Endothelial cell of umbilical vein (primary cell): Measurements from ENCODE around the gene SPTBN4. TPM values are rescaled to one million over a fixed set of nuclear protein-coding genes. Genes with fewer than 3 reads are reported as not detected.

Source experiments
- BruUV-seq: library from RNA; stranded (reverse); fragments of 400-500 nt; replicated peaks from 2 replicates; lab custom pipeline; 2021; lab: Mats Ljungman, UMichigan
- CTCF ChIA-PET: fragments of 300-600, 350-600 bp; sonication (Branson Sonifier 250); formaldehyde crosslinking; loops from one replicate; lab custom pipeline; 2021; ENCODE audit warnings: antibody characterized with exemption, inconsistent platforms; lab: Charles Lee
- POLR2A ChIA-PET: fragments of 300-600, 350-600 bp; sonication (Branson Sonifier 250); formaldehyde crosslinking; loops from one replicate; lab custom pipeline; 2021; ENCODE audit warnings: antibody characterized with exemption, inconsistent platforms; lab: Charles Lee
- DNase-seq: peaks from one replicate; pipeline ENCODE4 v3.0.0-alpha.2; 2011; ENCODE audit warnings: low read depth, low spot score
- FAIRE-seq: peaks from 2 replicates; lab custom pipeline; 2011; peaks lifted over from hg19 to GRCh38; lab: Jason Lieb, UNC
- H2AFZ ChIP-seq: 2 replicates; pipeline ENCODE4 v1.6.0; 2012; ENCODE audit warnings: low read depth, low read length, control low read depth, inconsistent platforms
- H3K27ac ChIP-seq: 2 replicates; pipeline ENCODE4 v1.5.1; 2011; ENCODE audit warnings: low read depth, mild to moderate bottlenecking, control low read depth, low read length, moderate library complexity; ENCODE audit not compliant: insufficient read depth
- H3K27me3 ChIP-seq, 2 experiments: 2 replicates each; pipeline versions ENCODE4 v1.6.0 to v1.6.1; 2011; ENCODE audit warnings: low read length in 2 of 2, mixed read lengths in 1 of 2; ENCODE audit not compliant: control insufficient read depth in 2 of 2, insufficient read depth in 2 of 2
- H3K36me3 ChIP-seq, 2 experiments: 2 replicates in 1 of 2; 3 replicates in 1 of 2; pipeline ENCODE4 v1.5.1; 2011; ENCODE audit warnings: low read length in 2 of 2, mild to moderate bottlenecking in 1 of 2, moderate library complexity in 1 of 2; ENCODE audit not compliant: control insufficient read depth in 2 of 2, insufficient read depth in 2 of 2; ENCODE audit errors: extremely low read depth in 1 of 2
- H3K4me1 ChIP-seq: 3 replicates; pipeline ENCODE4 v1.5.1; 2011; ENCODE audit warnings: mild to moderate bottlenecking, low read length; ENCODE audit not compliant: control insufficient read depth, insufficient read depth; ENCODE audit errors: extremely low read depth
- H3K4me2 ChIP-seq: 2 replicates; pipeline ENCODE4 v1.6.1; 2011; ENCODE audit warnings: low read length, control low read depth, mixed read lengths; ENCODE audit not compliant: insufficient read depth
- H3K4me3 ChIP-seq, 3 experiments: fragments of 200-600 bp in 1 of 3; sonication (generic), shearing (Covaris generic) in 1 of 3; replicated peaks in 1 of 3; 2 replicates each; pipeline ENCODE4 v1.5.1; 2011 to 2016; ENCODE audit warnings: control low read depth in 3 of 3, low read length in 3 of 3, mild to moderate bottlenecking in 2 of 3, inconsistent platforms in 1 of 3, low read depth in 1 of 3, moderate library complexity in 1 of 3; ENCODE audit not compliant: insufficient read depth in 1 of 3
- H3K79me2 ChIP-seq: 2 replicates; pipeline ENCODE4 v1.6.0; 2012; ENCODE audit warnings: low read length, inconsistent platforms; ENCODE audit not compliant: control insufficient read depth, insufficient read depth
- H3K9ac ChIP-seq: replicated peaks from 2 replicates; pipeline ENCODE3; 2011; ENCODE audit warnings: low read length, control low read depth; ENCODE audit not compliant: insufficient read depth; ENCODE audit errors: extremely low read depth
- H3K9me1 ChIP-seq: replicated peaks from 3 replicates; pipeline ENCODE4 v1.6.0; 2011; ENCODE audit warnings: mild to moderate bottlenecking, low read length; ENCODE audit not compliant: control insufficient read depth, insufficient read depth; ENCODE audit errors: extremely low read depth
- H3K9me3 ChIP-seq: replicated peaks from 2 replicates; pipeline ENCODE4 v1.5.1; 2012; ENCODE audit warnings: low read length, inconsistent platforms; ENCODE audit not compliant: control insufficient read depth, insufficient read depth
- H4K20me1 ChIP-seq: replicated peaks from 2 replicates; pipeline ENCODE3; 2011; ENCODE audit warnings: mild to moderate bottlenecking, low read length; ENCODE audit not compliant: control insufficient read depth, insufficient read depth; ENCODE audit errors: extremely low read depth
- CTCF ChIP-seq, 2 donors: IDR thresholded peaks; 1 replicate in 1 of 2; 2 replicates in 1 of 2; pipeline ENCODE4 v1.5.1; 2011; ENCODE audit warnings: low read length in 2 of 2, mild to moderate bottlenecking in 2 of 2, moderate library complexity in 2 of 2, control low read depth in 1 of 2, inconsistent platforms in 1 of 2, low read depth in 1 of 2; ENCODE audit not compliant: insufficient read depth in 1 of 2; ENCODE audit errors: extremely low read depth in 1 of 2
- EZH2 ChIP-seq: IDR thresholded peaks from 2 replicates; pipeline ENCODE4 v1.6.1; 2012; ENCODE audit warnings: borderline replicate concordance, low read depth, mild to moderate bottlenecking, moderate library complexity, low read length, inconsistent platforms; ENCODE audit not compliant: severe bottlenecking
- FOS ChIP-seq: IDR thresholded peaks from 2 replicates; pipeline ENCODE4 v1.6.1; 2011; ENCODE audit warnings: mild to moderate bottlenecking, low read length, moderate library complexity, borderline replicate concordance; ENCODE audit not compliant: insufficient read depth
- GATA2 ChIP-seq: IDR thresholded peaks from 2 replicates; pipeline ENCODE4 v1.7.0; 2011; ENCODE audit warnings: low read depth, mild to moderate bottlenecking, moderate library complexity, mixed read lengths, low read length; ENCODE audit not compliant: insufficient read length, insufficient read depth
- JUN ChIP-seq: IDR thresholded peaks from 2 replicates; pipeline ENCODE4 v1.6.1; 2011; ENCODE audit warnings: borderline replicate concordance, low read depth; ENCODE audit not compliant: insufficient read length, insufficient read depth
- MYC ChIP-seq: IDR thresholded peaks from one replicate; pipeline ENCODE4 v1.6.1; 2011; ENCODE audit warnings: mild to moderate bottlenecking, low read depth, low read length
- POLR2A ChIP-seq: IDR thresholded peaks from 2 replicates; pipeline ENCODE4 v1.6.1; 2012; ENCODE audit warnings: low read depth, mild to moderate bottlenecking, control low read depth, low read length
- POLR2AphosphoS5 ChIP-seq: IDR thresholded peaks from 2 replicates; pipeline ENCODE4 v1.6.1; 2012; ENCODE audit warnings: low read depth, mild to moderate bottlenecking, control low read depth, low read length, moderate library complexity; ENCODE audit not compliant: insufficient read depth
- dilution Hi-C: fragments of 300-500 bp; cut with MboI; formaldehyde crosslinking; loops from one replicate; pipeline ENCODE4 v1.15.0; 2019; ENCODE audit warnings: low sequenced_read_pairs; ENCODE audit not compliant: extremely low pct_ligation_motif_present
- intact Hi-C: fragments of 100-400 bp; cut with micrococcal nuclease; formaldehyde crosslinking; loops from one replicate; pipeline ENCODE4 v1.10.0; 2022
- polyA plus RNA-seq, 4 experiments: library from polyadenylated mRNA; depleted of rRNA in 3 of 4; stranded (reverse) in 3 of 4; unstranded in 1 of 4; fragments of >200 nt; gene quantifications; 2 replicates each; pipeline versions ENCODE4 v1.2.1 to v1.2.3, GENCODE V29; 2011 to 2012; ENCODE audit warnings: missing spikeins in 1 of 4
- total RNA-seq: library from RNA; stranded (reverse); gene quantifications from 2 replicates; pipeline ENCODE4 v1.2.3, GENCODE V29; 2021
- TF ChIP-seq, protein P1 (sequence below): IDR thresholded peaks from 2 replicates; pipeline ENCODE4 v1.6.1; 2011; ENCODE audit not compliant: insufficient read depth, insufficient read length

The SPTBN4 gene
- total and polyA plus RNA-seq, 2 donors (not counting 3 experiments of a cell fraction or from before 2014, with no cell fraction given): 0.33 TPM; not detected in 1

DNA sequence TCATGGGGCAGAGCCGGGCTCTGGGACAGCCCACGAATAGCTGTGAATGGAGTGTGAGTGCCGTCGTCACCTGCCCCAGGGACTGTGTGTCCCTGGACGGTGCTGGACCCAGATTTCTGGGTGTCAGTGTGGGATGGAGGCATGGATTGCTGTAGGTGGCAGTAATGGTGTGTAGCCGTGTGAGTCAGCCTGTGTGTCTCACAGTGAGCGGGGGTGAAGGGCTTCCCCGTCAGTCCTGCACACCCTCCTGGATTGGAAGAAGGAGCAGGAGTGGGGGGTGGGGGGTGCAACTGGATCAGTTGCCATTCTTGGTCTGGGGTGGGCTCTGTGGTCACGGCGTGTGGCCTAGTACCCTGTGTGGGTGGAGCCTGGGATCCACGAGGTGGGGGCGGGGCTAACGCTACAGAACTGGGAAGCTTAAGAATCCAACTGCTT is 127.9 kb downstream of the SPTBN4 start:
- peaks cover 12% of the 10 kb centered on the region for H3K4me1 ChIP-seq
- H3K27ac ChIP-seq: no peak overlapping the region
- no peak for DNase-seq
- ChIA-PET CTCF (interaction anchor here (1.0 to 1.8 kb wide), 7 partner anchors 8 to 64 kb away, joined by 3 to 8 read pairs (median 5); no protein-coding TSS in a partner anchor), POLR2A (no interaction called here)
- dilution Hi-C loops (no loop called here), intact Hi-C loops (loop anchor here (5.0 kb wide), 2 partner anchors 152 to 247 kb away; partner anchors contain the start of genes C19orf47, PLD3 and SERTAD3)
- no peak overlapping the region for H2AFZ ChIP-seq
- no peak overlapping the region for H3K9ac ChIP-seq
- H3K79me2 ChIP-seq: no peaks in the 10 kb centered on the region
- FAIRE-seq: no peak
- H3K9me3 ChIP-seq: no peaks in the 10 kb centered on the region
- BruUV-seq: no TSS peak
- H3K4me2 ChIP-seq: no peak overlapping the region
- H3K27me3 ChIP-seq: no peaks in the 10 kb centered on the region
- no peak for TF ChIP-seq MYC
- no peak for TF ChIP-seq EZH2
- TF ChIP-seq, protein P1, sequence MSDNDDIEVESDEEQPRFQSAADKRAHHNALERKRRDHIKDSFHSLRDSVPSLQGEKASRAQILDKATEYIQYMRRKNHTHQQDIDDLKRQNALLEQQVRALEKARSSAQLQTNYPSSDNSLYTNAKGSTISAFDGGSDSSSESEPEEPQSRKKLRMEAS: no peak
- TF ChIP-seq CTCF (IDR thresholded peaks at IDR 0.05; ENCODE audit: extremely low read depth in 1 of 2, insufficient read depth in 1 of 2, low read depth in 1 of 2, low read length in 2 of 2): no peak
- TF ChIP-seq JUN: no peak
- TF ChIP-seq FOS: no peak
- no peak for TF ChIP-seq POLR2A
- TF ChIP-seq GATA2: no peak
- TF ChIP-seq POLR2AphosphoS5: no peak
- H4K20me1 ChIP-seq: no peaks in the 10 kb centered on the region
- H3K36me3 ChIP-seq: no peaks in the 10 kb centered on the region
- no peak overlapping the region for H3K4me3 ChIP-seq
- no peaks in the 10 kb centered on the region for H3K9me1 ChIP-seq
